GM21526 (cell line): ENCODE data around the gene GAPVD1.

Source experiments
- ATAC-seq: cut with Tn5 transposase; IDR thresholded peaks from one replicate; pipeline ENCODE4 v1.9.1; 2021; ENCODE audit warnings: moderate library complexity; ENCODE audit not compliant: unreplicated experiment, low FRiP score

GAPVD1 gene

DNA sequence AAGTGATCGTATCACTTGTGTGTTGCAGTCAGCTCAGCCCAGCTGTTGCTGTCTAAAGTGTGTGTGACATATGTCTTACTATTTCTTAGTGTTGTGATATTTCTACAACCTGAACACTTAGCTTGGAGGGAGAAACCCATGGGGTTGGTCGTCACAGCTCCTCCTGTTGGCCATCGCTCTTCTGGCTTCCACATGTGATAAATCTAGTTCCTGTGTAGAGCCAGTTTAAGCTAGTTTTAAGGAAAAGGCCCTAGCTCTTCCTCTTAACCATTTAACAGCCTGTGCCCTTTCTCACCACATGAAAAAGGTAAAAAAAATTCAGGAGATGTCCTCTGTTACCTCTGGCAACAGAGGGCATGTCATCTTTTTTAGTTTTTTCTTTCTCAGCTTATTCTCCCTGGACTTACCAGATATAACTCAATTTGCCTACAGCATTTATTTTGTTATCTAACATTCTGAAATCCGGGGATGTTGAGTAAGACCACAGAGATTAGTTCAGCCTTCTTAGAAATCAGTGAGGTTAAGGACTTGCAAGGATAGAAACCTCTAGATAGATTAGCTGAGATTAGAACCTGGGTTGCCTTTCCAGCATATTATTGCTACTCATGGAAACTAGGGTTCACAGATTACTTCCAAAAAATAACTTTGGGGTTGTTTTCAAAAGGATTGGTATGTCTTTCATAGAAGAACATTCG, 100.4 kb downstream of the GAPVD1 start:
- ATAC-seq = no peak

DNA sequence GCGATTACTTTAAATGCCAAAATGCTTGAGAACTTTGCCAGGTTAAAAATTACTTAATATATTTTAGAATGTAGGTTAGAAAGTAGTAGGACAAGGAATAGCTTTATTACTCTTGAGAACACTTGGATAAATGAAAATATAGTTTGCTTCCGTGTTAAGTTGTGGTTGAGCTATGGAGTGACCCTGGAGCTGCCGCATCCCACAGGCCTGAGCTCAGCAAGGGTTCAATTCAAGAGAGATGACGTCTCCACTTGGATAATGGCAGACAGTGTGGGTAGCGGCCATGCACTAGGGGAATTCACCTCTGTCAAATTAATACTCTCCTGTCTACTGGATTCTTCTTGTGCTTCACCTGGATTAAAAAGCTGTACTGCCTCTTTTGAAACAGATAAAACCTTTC, 105.0 kb downstream of the GAPVD1 start:
- ATAC-seq = no peak

DNA sequence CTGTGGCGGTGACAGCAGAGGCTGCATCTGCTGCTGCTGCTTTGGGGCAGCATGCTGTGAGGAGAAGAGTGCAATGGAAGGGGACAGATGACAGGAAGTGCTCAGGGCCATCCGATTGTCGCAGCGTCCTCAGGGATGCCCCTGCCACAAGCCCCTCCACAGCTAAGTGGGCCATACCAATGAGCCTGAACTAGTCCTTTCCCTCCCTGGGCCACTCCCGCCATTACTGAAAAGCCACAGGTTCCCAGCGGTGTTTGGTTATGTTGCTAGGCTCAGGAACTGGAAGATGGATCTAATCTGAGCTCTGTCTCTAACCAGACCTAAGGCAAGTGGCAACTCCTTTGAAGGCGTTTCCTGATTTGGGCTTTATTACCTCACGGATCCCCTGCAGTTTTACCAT, 109.2 kb downstream of the GAPVD1 start:
- no peak for ATAC-seq

DNA sequence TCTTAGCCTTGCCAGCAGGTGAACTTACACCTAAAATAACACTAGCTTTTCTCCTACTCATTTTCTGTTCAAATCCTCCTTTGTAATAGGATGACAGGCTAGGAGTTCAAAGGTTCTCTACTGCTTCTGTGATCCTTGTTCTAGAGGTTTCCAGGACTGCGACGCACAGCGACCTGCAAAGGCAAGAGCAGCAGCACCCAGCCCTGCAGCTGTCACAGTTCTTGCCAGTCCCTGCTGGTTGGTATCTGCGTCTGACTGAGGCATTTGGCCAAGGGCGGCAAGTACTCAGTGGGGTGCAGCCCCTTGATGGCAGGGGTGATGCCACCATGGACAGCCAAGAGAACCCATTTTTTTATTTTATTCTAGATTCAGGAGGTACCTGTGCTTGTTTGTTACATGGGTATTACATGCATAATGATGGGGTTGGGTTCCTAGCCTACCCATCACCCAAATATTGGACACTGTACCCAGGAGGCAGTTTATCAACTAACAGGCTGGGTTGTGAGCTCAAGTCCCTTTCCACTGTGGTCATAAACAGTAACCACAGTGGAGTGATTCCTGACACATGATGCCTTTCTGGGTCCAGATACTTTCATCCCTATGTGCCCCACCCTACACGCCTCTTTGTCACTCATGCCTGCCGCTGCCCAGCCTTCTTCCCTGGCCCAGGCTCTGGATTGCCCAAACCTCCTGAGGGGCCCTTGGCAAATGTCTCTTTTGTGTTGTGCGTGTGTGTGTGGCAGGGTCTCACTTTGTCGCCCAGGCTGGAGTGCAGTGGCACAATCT, 111.0 kb downstream of the GAPVD1 start:
- no peak for ATAC-seq

DNA sequence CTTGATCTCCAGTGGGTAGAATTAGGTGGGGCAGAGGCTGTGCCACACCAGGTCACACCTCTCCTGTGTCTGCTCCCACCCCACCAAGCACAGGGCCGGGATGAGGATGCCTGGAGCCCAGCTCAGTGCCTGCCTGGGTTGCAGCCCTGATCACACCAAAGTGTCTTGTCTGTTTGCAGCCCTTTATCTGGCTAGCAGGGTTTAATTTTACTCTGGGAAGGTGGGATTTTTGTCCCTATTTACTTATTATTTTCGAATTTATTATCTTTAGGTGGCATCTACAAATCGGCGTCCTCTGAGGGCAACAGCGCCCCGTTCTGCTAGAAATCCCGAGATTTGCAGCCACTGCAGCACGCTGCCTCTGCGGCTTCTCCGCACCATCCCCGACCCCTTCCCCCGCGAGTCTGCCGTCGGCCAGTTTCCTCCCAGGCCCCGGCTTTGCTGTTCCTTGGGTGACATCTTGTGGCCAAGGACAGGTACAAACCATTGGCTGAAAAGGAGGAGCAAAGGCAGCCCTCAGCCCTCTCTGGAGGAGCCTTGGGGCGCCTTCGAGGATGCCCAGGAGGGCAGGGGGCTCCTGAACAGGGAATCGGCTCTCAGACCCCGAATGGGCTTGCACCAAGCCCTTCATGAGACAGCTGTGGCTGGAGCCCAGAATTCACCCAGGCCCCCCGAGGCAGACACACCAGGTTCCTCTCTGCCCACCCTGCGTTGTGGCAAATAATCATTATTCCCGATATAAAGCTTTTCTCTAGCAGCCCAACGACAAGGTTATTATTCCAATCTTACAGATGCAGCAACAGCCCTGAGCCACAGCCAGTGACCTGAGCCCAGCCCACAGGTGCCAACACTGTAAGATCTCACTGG, 113.0 kb downstream of the GAPVD1 start:
- ATAC-seq = no peak

DNA sequence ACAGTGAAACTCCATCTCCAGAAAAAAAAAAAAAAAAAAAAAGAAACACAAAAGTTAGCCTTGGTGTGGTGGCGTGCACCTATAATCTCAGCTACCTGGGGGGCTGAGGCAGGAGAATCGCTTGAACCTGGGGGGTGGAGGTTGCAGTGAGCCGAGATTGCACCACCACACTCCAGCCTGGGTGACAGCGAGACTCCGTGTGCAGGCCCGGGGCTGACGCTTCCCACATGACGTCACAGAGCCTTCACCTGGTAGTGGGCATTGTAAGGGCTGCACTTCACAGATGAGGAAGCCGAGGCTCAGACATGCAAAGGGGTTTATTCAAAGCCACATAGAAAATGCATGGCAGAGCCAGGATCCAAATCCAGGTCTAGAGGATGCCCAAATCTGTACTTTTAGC, 114.2 kb downstream of the GAPVD1 start:
- no peak for ATAC-seq

DNA sequence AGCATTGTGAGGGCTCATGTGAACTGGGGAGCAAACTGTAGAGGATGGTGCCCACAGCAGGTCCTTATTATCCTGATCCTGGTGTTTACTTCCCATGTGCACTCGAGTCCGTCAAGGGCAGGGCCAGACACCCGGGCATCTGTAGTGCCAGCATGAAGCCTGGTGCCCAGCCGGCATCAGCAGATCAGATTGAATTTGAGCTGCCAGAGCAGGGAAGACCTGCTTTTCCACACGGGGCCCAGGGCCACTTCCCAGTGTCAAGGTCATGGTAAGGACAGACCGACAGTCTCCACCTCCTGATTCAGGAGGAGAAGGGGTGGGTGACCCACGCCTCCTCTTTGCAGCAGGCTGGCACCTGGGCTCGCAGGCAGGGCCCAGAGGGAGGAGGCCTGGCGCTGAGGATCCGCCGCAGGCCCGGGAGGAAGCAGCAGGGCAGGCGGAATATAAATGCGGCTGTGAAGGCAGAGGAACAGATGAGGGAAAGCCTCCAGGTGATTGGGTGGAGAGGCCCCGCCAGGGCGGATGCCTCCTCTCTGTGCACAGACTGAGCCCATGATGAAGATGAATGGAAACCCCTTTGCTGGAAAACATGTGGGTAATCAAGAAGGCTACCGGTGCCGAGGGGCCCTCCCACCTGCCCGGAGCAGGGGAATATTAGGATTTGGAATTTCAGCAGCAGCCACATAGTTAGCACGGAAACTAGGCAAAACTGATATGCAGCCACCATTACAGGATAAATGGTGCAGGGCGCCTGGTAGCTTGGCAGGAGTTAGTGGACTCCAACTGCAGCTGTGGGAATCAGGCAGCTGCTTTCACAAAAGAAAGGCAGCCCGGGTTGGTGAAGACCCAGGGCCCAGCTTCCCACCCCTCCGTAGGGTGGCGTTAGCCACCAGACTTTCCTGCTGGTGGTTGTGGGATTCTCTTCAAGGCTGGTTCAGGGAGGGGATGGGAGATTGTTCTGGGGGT, 114.9 kb downstream of the GAPVD1 start:
- no peak for ATAC-seq

DNA sequence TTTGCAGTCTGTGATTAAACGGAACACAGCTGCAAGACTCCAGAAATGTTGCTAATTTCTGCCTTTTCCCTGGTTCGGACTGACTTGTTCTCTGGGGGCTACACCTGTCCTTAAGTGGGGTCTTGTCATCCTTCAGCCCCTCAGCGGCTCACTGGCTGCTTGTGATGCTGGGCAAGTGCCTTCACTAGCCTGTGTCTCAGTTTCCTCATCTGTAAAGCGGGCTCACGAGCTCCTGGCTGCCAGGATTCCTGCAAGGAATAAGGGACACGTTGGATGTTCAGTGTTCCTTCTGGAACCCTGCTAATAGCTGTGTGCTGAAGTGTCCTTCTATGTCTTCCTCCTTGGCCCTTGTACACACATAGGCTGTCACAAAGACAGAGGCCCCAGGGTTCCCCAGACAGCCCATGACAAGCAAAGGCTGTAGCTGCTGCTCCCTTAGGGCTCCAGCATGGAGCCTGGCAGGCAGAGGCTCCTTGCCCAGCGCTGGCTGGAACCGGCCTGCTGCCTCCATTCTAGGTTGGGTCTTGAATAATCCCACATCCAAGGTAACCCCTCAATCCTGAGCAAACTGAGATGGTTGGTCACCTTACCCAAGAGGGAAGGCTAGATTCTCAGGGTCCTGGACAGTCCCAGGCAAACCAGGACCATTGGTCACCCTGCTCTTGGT, 116.1 kb downstream of the GAPVD1 start:
- ATAC-seq = no peak

DNA sequence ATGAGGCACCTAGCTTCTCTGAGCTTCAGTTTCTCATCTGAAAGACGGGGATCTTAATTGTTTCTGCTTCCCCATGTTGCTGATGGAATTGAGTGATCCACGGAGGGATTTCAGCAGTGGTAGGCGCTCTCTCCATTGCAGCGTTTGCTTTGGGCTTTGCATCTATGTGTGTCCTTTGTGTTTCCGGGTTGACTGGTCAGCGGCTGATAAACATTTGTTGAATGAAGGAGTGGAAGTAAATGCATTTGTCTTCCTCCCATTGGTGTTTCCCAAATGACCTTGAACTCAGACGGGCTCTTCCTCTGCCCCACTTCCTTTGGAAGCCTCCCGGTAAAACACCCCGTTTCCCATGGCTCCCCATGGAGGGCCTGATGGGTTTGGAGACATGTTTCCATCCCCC, 117.2 kb downstream of the GAPVD1 start:
- ATAC-seq = no peak

DNA sequence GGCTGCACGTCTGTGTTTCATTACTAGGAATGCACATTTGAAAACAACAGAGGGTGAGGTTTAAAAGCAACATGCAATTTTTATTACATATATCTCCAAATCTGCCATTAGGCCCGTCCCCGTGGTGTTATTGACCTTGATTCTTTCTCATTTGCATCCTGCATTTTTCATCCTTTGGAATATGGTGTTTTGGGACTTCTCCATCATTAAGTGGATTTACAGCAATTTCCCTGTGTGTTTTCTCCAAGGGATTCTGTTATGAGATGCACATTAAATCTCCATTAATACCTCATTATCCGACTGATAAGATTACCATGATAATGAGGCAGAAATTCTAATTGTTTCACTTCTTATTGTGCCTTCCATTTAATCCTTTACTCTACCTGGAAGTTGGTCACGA, 117.6 kb downstream of the GAPVD1 start:
- no peak for ATAC-seq

DNA sequence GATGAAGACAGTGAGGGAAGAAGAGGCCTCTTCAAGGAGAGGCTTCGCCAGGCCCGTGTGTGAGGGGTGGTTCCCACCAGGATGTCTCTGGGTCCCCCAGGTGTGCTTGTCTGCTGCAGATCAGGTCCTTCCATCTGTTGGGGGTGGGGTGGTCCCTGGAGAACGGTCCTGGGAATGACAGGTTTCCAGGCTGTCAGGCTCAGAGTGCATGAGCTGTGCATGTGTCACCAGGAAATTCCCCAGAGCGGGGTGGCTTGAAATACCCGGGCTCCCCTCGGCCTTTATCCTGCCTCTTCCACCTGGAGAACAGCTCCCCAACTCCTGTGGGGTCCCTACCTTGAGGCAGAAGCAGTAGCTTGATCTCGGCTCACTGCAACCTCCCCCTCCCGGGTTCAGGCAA, 118.8 kb downstream of the GAPVD1 start:
- no peak for ATAC-seq

DNA sequence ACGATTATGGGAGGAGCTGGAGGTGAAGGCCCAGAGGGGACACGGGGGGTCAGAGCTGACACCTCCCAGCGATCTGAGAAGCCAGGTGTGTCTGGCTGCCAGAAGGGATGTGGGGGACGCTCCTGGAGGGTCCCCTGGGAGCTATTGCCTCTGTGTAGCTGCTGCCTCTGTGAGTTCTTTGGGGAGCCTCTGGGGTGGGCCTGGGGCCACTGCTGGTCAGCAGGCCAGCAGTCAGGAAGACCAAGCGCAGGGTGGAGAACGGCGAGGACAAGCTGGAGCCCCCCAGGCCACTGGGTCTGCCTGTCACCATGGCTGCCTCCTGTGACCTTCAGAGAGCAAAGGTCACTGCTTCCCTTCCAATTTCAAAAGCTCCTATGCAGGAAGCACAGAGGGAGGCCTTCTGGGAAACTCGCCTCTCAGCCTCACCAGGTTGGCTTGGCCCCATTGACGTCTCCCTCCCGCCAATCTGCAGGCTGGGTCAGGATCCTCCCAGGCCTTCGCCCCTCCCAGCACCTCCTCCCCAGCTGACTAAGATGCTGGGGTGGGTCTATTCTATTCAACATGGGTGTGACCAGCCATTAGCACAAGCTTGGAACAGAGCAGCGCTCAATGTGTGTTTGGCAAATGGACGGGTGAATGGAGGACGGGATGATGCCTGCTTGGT, 126.4 kb downstream of the GAPVD1 start:
- no peak for ATAC-seq

DNA sequence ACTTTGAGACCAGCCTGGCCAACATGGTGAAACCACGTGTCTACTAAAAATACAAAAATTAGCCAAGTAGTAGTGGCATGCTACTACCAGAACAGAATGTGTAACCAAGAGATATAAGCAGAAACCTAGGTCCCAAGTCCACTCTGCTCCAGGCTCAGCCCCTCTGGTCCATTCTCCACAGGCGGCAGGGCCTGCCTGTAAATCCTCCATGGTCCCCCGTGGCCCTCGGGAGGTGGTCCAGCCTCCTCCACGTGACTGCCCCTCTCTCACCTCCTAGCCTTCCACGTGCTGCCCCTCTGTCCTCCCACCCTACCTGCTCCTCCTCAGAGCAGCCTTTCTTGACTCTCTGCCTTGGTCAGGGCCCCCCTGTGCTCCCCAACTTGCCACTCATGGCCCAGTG, 127.4 kb downstream of the GAPVD1 start:
- ATAC-seq = no peak

DNA sequence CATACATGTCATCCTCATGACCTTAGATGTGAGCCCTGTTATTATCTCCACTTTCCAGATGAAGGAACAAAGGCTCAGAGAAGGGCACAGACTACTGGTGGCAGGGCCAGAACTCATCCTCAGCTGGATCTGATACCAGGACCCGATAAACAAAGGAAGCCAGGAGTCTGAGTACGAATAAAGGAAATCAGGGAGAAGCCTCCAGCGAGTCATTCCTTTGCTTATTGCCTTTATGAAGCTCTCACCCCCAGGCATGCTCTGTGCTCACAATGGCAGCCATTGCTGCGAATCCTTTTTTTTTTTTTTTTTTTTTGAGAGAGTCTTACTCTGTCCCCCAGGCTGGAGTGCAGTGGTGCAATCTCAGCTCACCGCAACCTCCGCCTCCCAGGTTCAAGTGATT, 130.1 kb downstream of the GAPVD1 start:
- ATAC-seq = no peak

DNA sequence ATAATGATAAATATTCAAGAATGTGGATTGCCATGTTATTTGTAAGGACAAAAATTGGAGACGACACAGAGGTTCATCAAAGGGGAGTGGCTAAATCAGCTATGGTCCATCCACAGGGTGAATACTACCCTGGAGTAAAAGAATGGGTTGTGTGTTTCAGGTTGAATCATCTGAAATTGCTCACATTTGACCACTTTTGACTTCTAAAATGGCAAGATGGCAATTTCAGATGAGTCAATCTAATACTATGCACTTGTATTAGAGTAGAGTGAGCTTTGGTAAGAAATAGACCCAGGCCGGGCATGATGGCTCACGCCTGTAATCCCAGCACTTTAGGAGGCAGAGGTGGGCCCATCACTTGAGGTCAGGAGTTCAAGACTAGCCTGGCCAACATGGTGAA, 131.8 kb downstream of the GAPVD1 start:
- no peak for ATAC-seq

DNA sequence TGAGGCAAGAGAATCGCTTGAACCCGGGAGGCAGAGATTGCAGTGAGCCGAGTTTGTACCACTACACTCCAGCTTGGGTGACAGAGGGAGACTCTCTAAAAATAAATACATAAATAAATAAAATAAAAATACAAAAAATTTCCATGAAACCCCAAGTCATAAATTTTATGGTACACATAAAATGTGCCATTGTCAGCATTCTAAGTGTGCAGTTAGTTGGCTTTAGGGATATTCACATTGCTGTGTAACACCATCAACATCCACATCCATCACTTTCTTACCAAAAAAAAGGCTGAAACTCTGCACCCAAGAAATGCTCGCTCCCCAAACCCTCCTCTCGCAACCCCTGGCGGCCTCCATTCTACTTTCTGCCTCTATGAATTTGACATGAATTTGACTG, 135.2 kb downstream of the GAPVD1 start:
- no peak for ATAC-seq

DNA sequence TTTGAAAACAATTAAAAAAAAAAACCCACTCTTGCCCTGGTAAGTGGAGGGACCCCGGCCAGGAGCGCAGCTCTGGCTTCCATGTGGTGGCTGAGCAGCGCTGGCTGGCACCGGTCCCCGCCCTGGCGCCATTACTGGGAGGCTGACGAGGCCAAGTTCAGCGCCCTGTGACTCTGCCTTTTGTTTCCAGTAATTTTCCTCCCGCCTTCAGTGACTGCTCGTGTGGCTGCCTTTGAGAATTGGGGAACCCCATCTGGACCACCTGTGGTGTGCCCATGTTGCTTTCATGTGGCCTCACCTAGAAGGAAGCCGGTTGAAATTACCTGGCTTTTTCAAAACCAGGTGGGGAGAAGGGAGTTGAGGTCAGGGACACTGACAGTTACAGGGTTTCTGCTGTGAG, 136.1 kb downstream of the GAPVD1 start:
- ATAC-seq = no peak

DNA sequence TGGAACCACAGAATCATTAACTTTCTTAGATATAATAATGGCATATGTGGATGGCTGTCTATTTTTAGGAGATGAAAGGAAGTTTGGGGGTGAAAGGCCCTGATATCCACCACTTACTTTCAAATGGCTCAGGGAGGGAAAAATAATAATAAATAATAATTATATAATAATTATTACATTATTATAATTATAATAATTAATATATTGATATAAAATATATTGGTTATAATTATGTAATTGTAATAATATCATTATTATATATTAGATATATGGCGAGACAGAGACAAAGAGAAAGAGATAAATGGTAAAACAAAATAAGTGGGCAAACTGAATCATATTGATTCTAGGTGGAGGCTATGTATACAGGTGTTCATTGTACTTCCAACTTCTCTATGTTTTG, 136.6 kb downstream of the GAPVD1 start:
- no peak for ATAC-seq

DNA sequence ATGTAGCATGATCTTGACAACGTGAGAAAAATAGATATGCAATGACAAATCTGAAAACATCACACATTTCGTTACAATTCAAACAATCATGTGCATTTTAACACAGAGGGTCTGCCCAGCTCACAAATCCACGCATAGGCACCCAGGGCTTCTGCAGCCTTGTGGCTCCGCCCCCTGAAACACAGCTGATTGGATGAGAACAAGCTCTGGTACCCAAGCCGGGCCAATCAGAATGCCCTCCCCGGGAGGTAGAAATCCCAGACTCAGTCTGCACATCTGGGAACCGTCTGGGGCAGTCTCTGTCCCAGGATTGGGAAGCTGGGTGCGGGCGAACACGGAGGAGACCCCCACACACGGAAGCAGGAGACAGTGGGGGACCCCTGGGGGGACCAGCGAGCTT, 137.5 kb downstream of the GAPVD1 start:
- ATAC-seq = no peak
